GM19397 (cell line): ENCODE results near the gene KCNK10.

Source experiments
- ATAC-seq: cut with Tn5 transposase; IDR thresholded peaks from one replicate; pipeline ENCODE4 v1.9.1; 2021; ENCODE audit warnings: mild to moderate bottlenecking, moderate library complexity; ENCODE audit not compliant: unreplicated experiment

The KCNK10 gene

DNA sequence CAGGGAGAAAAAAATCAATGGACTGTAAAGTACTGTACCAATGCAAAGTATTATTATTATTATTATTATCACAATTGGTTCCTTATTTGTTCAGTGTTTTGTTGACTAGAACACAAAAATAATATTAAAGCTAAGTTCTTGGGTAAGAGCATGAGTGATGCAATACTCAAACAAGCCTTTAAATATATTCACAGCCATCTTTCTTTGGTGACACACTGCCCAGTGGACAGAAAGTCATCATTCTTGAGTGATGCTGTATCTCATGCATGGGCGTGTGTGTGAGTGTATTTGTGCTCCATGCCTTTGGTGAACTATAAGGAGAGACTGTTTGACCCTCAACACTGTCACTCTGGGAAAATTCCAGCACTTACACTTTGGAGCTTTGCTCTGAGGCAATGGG lies 93.6 kb downstream of the KCNK10 start:
- ATAC-seq, result no peak

DNA sequence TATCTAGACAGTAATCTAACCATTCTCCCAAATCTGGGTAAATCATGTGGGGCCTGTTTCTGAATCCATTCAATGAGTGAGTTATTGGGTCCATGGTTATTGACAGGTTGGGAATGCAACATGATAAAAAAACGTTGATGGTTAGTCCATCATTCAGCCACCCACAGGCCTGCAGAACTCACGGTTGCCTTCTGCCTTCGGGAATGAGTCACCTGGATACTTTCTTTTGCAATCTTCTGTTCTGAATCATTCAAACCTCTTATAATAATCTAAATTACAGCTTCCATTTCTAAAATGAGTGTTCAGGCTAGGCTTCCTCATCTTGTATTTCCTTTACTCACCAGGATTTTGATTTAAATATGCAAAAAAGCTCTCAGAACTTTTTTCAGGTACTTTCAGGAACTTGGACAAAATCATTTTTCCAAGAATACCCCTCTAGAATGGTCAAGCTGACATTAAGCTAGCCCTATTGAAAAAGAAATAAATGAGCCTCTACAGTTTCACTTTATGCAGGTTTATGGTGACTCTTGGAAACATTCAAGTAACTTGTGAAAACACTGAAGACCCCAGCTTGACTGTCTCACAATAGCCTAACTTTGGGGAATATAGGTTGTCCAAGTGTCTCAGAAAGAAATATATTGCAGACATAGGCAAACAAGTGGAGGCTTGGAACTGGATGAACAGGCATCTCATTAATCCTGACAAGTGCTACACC lies 94.4 kb downstream of the KCNK10 start:
- ATAC-seq, result no peak

DNA sequence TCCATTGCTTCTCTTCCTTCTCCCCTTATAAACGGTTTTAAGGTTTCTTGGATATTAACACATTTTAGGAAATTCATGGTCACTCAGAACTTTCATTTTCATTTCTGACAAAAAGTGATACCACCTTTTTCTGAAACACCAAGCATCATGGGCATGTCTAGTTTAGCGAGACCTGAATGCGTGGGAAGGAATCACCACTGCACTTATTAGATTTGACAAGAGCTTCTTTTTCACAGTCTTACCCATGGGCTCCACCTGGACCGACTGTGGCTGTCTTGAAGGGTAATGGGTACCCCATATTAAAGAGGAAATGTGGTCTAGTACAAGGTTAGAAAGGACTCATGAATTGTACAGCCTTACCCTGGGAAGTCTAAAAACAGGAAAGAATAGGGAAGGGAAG lies 95.4 kb downstream of the KCNK10 start:
- no peak for ATAC-seq

DNA sequence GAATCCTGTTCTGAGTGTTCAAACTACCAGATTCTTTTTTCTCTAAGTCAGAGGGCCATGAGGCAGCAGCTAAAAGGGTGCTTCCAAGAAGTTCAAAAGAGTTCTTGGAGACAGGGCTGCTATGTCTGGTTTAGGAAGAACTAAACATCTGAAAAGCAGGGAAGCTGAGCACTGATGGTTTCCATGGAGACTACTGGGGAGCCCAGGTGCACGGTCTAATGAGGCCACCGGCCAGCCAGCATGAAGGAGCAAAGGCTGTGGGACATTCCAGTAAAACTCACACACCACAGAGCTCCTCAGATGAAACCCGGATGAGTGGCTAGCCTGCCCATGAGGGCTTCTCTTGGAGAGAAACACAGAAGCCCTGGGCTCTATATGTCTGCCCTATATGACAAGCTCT lies 97.3 kb downstream of the KCNK10 start:
- ATAC-seq, result no peak

DNA sequence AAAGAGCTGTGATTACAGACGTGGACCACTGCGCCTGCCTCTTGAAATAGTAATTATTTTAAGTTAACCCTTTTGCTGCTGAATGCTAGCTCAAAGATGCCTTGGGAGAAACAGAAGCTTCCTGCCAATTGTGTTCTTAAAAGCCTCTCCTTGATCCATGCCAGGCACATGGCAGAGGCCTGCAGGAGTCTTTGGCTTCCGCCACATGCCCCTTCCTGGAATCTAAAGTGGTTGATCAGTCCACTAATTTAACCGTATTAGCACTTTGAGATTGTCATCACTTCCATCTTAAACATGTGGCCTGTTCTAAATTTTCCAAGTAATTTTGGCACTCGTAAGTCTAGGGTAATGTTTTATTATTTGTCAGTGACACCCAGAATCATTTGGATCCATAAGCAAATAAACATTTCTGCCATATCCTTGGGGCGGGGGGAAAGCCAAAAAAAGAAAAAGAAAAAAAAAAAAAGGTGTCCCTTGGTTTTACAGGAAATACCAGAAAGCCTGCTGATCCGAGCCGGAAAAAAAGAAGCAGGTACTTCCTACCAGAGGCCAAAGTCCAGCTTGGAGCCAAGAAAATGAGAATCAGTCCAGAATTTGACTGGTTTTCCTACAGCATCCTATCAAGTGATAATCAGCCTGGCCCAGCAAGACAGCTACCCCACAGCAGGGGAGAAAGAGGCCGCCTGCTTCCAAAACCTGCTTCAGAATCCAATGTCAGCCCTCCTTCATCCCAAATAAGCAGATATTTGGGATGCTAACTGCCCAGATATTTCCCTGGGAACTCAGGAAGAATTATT lies 104.8 kb downstream of the KCNK10 start:
- no peak for ATAC-seq

DNA sequence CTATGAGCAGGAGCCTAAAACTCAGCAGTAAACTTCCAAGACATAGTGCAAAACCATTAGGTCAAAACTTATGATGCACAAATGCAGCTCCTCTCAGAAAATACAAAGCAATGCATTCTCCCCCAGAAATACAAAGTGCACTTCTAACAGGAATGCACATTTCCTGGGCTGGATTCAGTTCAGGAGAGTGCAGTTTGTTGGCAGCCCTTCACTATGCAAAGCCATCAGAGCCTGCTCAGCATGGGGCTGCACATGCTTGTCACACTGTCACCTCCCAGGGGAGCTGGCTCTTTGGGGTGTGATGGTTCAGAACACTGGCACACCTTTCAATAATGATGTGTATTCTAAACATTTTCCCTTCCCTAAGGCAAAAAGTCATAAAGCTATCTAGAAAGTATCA lies 110.4 kb downstream of the KCNK10 start:
- ATAC-seq, result no peak

DNA sequence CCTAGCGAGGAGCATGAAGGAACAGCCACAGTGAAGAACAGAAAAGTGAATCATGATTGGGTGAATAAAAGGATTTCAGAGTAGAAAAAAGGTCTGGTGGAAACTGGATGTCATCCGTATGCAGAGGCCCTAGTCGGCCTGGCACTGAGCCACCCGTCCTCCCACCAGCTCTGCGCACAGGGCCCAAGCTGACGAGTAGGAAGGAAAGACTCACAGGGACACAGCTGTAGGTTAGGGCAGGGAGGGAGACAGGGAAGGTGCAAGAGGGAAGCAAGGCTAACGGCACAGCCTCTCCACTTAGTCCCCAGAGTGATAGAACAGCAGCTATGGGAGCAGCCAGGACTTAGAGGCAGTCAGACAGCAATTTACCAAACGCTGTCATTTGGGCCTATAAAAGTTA lies 112.6 kb downstream of the KCNK10 start:
- no peak for ATAC-seq

DNA sequence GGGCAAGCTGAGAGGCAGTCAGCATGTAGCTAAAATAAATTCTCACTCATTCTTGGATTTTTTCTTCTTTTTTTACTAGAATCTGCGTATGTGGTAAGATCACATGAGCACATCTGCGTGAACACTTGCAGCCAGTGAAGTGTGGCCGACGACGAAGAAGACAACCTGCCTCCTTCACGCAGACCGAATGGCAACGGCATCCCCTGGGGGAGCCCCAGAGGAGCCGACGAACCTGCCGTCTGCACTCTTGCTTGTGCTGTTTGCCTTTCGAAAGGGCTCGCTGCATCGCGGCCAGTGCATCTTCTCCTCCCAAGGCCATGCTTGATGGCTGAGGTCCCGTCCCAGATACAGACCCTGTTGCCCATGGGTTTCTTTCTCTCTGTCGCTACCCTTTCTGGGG lies 113.8 kb downstream of the KCNK10 start:
- no peak for ATAC-seq

DNA sequence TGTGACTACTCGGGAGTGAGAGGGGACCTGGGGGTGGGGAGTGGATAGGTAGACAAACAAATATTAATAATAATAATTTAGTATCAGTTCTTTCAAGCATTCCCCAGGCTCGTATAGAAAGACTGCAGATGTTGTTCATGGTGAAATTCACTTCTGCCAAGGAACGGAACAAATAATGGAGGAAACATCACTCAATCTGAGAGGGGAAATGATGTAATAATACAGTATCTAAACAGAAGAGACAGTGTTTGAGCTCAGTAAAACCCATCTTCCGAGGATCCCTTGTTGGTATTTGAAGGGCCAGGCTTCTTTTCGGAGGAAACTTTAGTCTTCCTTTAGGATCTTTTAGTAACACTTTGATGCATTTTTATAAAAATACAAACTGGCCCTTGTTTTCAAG lies 114.2 kb downstream of the KCNK10 start:
- no peak for ATAC-seq

DNA sequence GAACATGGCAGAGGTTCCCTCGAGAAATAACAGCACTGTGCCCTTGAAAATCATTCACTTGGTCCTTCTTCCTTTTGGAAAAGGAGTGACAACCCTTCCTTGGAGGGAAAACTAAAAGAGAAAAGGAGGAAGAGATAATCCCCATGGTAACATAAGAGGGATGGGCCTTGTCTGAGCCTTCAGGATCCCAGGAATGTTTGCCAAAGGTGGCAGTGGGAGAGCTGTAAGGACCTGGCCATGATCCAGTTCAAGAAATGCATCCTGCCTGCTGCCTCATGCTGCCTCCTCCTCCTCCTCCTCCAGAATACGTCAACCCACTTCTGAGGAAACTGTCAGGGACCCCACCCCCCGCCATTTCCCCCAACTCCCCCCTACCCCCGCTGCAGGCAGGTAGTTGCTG lies 118.8 kb downstream of the KCNK10 start:
- ATAC-seq, result no peak

DNA sequence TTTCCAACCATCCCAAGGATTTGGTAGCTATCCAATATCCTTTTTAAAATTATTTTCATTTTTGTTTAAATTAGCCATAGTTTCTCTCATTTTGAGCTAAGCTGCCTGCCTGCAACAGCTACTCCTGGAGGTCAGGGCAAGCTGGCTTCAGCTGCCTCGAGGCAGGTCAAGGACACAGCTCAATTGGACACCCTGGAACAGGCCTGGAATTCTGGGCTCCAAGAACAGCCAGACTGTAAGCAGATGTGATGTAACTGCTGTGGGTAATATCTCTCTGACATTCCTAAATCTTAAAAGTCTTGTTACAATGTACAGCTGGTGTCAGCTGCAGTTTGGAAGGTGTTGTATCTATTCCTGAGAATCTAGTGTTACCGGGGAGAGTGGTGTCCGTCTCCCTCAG lies 119.8 kb downstream of the KCNK10 start:
- no peak for ATAC-seq

DNA sequence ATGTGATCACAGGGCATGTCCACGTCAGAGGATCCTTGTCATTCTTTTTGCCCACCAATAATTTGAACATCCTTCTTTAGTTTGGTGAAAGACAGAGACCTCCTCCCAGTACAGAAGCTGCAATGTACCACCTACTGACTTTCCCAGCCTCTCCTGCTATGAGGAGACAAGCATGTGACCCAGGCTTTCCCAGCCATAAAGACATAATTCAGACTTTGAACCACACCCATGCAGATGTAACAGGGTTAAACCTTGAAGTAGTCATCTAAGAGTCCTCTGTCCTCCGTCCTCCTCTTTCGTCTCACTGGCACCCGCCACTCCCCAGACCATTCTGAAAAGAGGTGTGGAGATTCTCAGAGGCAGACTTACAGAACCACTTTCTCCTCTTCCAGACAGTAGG lies 120.8 kb downstream of the KCNK10 start:
- ATAC-seq, result no peak

DNA sequence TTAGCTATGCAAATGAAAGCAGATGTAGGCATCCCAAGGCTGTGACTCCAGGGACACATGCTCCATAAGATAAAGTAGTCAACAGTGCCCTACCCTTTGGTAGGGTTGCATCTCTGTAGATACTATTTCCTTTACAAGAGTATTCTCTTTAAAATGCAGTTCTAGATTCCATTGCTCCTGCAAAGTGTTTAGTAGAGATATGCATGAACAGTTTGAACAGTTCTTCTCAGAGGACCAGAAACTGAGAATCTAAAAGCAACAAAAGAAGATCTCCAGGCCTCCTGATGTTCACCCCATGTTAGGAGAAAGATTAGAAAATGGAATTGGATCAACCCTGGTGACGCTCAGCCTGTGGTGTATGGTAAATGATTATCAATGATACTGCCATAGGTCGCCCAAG lies 121.2 kb downstream of the KCNK10 start:
- ATAC-seq, result no peak

DNA sequence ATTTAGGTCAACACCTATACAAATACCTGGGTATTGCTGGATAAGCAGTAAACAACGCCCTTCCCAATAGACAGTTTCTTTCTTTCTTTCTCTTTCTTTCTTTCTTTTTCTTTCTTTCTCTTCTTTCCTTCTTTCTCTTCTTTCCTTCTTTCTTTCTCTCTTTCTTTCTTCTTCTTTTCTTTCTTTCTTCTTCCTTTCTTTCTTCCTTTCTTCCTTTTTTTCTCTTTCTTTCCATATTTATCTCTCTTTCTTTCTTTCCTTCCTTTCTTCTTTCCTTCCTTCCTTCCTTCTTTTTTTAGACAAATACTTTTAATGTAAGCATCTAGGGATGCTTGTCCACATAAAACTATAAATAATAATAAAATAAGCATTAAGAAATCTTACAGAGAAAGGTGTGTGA lies 123.2 kb downstream of the KCNK10 start:
- no peak for ATAC-seq

DNA sequence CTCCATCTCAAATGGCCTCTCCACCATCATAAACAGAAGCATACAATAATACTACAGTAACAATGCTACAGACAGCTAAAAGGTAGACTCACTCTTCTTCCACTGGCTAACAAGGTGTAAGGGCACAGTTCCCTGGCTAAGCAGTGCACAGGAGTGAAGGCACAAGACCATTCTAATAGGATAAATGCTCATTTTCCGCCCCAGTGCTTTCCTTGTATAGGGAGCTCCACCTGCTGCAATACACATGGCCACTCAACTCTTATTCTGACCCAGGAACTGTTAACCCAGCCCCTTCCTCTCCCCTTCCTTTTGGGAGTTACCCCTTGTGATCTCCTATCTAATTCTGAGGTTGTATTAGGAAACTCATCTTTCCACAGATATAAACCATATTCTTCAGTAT lies 124.6 kb downstream of the KCNK10 start:
- no peak for ATAC-seq

DNA sequence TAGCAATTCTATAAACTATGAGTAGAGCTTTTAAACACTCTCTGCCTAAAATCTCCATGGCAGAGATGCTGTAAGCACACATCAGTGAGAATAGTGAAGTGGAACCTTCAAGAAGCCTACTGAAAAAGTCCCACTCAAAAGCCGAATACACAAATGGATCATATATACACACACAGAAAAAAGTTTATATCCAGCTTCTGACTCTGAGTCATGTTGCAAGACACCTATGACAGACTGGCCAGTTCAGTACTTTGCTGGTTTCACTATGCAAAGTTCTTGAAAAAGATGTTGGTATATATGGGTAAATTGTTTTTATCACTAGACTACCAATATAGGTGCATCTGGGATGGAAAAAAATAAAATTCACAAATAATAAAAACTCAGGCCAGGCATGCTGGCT lies 126.1 kb downstream of the KCNK10 start:
- ATAC-seq, result no peak

DNA sequence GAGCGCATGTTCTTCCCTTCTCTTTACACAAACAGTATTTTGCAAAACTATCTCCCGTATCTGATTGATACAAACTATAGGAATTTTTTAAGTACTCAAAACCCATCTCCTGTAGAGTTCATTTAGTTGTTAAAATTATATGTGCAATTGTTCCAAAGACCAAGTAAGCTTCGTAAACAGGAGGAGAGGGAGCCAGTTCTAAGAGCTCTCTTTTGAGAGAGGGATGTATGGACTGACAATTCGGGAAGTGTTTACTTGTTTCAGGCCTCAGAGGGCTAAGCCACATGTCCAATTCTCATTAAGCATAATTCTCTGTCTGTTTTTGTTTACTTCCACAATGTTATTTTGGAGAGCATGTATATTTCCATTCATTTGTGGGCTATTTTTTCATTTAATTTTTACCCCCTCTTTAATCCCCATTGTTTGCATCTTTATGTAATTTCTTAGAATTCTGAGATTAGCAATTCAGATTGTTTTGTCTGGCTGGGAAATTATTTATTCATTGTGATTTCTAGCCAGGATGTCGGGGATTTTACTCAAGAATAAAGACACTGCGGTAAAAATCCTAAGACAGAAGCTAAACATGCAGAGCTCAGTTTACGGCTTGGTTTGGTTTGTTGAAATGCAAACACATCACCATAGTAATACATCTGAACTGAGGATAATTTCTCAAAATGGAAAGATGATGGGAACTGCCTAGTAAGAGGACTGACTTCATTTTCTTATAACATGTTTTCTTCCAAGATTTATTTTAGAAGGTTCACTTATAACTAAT lies 126.8 kb downstream of the KCNK10 start:
- no peak for ATAC-seq

DNA sequence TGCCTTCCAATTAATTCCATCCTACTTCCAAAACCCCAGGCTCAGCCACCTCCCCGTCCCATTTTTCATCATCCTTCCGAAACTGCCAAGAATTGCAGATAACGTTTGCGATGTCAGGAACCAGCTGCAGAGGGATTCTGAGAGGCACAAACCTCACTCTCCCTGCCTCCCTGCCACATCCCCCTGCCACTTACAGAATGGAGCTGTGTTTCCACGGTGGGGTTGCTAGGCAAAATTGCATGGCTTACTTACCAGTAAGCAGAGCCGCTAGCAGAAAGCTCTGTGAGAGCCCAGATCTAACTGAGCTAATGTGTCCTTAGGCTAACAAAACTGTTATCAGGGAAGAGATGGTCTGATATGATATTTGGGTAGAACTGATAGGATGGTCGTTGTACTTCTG lies 127.4 kb downstream of the KCNK10 start:
- ATAC-seq, result no peak

DNA sequence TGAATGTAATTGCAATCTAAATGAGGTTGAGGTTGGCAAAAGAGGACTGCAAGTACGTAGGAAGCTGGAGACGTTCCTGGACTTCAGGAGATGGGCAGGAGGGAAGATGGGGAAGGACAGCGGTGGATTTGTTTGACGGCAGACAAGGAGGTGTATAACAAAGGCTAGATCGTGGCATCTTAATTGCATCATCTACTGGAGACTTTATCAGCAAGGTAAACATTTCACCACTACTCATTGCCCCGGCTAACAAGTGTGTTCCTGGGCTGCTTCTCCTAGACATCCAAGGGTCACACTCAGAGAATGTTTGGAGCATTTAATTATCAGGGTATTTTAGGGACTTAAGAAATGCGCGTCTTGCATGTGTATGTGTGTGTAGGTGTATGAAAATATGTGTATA lies 128.5 kb downstream of the KCNK10 start:
- no peak for ATAC-seq

DNA sequence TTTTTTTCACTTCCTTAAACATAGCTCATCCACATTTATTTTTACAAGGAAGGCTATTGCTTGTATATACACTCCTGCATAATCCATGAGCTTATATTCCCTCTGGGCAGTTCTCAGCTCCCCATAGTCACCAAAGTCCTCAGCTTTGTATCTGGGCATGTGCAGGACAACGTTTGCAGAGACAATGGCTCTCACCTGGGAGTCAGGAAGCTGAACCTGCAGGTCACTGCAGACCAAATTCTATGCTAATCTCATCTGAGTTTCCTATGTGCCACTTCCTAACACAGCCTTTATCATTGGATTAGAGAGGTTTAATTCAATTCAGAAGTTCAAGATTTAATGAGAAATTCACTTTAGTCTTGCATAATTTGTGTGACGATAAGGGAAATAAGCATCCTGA lies 131.5 kb downstream of the KCNK10 start:
- no peak for ATAC-seq

DNA sequence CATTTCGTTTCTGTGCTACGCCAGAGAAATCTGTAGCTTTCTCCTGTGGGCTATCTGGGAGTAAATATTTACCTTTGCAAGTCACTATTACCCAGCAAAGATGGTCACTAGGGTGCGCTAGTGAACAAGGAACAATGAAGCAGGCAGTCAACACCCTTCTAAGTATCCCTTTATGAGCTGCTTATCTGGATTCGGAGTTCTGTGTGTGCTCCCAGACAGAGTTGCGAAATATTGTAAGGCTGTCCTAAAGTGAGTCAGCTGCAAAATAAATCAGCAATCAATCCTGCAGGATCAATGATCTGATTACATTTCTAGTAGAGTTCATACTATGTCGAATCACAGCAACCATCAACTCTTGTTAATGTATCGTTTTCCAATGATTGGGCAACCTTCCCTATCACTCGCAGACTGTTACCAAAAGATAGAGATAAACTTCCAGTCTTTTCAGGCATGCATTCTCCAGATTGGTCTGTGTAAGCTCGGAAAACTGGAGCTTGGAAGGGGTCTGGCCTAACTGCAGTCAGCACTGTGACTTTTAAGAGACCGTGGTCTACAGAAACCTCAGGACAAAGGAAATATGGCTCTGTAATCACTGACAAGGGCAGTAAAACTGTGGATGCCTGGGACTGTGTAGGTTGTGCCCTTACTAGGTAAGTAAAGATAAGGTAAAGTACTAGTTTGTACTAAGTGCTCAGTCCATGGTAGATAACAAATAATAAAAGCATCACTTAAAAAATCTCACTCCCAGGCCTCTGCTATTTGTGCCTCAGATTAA lies 133.5 kb downstream of the KCNK10 start:
- ATAC-seq, result peak; percentile 57
